ENCODE measurements around the gene TCHHL1.

The TCHHL1 gene

GRCh38 chr1:152036267-152037216 is 52.3 kb downstream of the TCHHL1 start, which contains the start of gene S100A11:
Gene S100A11, minus strand, starts transcription at chr1:152037004. Its CDS starts 89 bp downstream, at chr1:152036915.
- DNase-seq = peak; percentile 64

GRCh38 chr1:152035539-152036266 is 53.2 kb downstream of the TCHHL1 start:
- DNase-seq = peak; percentile 81

- DNase-seq = peak; percentile 87
Observed at GRCh38 chr1:152034654-152035538, 54.0 kb downstream of the TCHHL1 start.

GRCh38 chr1:152034324-152034653 is 54.6 kb downstream of the TCHHL1 start:
- DNase-seq = no peak

Measured in DMS79 treated with DMSO at 0.1 percent for 48 hours (cell line).